BJ (cell line): ENCODE data around the gene MED13. TPM values are rescaled to one million over a fixed set of nuclear protein-coding genes. Genes with fewer than 3 reads are reported as not detected.
A peak's percentile ranks its signal among the peaks of the same experiment; 100 is the strongest.

Experiments used
- CTCF ChIA-PET: fragments of 350-600 bp; formaldehyde crosslinking; extraction: SDS; loops from one replicate; lab custom pipeline; 2021; ENCODE audit warnings: antibody characterized with exemption, inconsistent platforms; lab: Yijun Ruan, JAX
- POLR2A ChIA-PET: fragments of 300-600 bp; sonication (Branson Sonifier 250); formaldehyde crosslinking; extraction: SDS; loops from one replicate; lab custom pipeline; 2021; ENCODE audit warnings: antibody characterized with exemption; lab: Charles Lee
- DNase-seq: peaks from one replicate; pipeline ENCODE4 v3.0.0-alpha.2; 2011; ENCODE audit warnings: low read depth
- H3K27me3 ChIP-seq: 2 replicates; pipeline ENCODE4 v1.6.0; 2011; ENCODE audit warnings: low read length; ENCODE audit not compliant: control insufficient read depth, insufficient read depth
- H3K36me3 ChIP-seq: 2 replicates; pipeline ENCODE4 v1.5.1; 2011; ENCODE audit warnings: low read length; ENCODE audit not compliant: control insufficient read depth, insufficient read depth
- H3K4me3 ChIP-seq: 2 replicates; pipeline ENCODE4 v1.5.1; 2011; ENCODE audit warnings: low read depth, mild to moderate bottlenecking, control low read depth, low read length
- polyA plus RNA-seq: library from polyadenylated mRNA; depleted of rRNA; stranded (reverse); fragments of >200 nt; gene quantifications from 2 replicates; pipeline ENCODE4 v1.2.3, GENCODE V29; 2011
- TF ChIP-seq, protein P1 (sequence below): IDR thresholded peaks from 2 replicates; pipeline ENCODE4 v1.5.1; 2011; ENCODE audit warnings: low read depth, mild to moderate bottlenecking, control low read depth, inconsistent platforms, low read length, moderate library complexity; ENCODE audit not compliant: insufficient read depth

The MED13 gene
- polyA plus RNA-seq, 1 experiment = 18.4 TPM

DNA sequence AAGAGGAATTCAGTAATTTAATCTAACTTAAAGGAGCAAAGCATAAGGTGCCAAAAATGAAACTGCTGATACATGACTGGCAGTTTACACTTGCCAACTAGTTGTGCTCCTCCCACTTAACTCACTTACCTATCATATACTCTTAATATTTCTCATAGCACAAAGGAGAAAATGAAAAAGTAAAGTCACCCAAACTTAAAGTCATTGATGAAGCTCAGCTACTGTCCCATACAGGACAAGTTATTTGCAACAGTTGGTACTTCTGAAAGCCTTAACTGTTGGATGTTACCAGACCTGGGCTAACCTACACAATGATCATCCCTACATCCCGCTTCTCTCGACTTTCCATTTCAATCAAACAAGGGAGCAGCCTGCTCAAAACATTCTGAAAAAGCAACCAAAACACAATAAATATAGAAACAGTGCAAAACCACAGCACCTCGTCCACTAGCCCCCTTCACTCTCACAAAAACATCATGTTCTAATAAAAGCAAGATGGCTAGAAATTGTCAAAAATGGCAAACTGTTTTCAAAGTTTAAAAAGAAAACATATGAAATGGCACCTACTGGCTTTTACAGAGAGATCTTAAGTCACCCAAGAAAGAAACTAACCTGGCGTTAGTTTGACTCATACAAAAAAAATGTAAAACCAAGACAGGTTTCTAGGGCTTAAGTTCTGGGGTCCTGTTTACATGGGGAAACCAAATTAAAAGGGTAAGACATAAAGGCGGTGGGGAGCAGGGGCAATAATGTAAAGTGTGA lies 868 bp downstream of the MED13 start:
- TF ChIP-seq, protein P1, sequence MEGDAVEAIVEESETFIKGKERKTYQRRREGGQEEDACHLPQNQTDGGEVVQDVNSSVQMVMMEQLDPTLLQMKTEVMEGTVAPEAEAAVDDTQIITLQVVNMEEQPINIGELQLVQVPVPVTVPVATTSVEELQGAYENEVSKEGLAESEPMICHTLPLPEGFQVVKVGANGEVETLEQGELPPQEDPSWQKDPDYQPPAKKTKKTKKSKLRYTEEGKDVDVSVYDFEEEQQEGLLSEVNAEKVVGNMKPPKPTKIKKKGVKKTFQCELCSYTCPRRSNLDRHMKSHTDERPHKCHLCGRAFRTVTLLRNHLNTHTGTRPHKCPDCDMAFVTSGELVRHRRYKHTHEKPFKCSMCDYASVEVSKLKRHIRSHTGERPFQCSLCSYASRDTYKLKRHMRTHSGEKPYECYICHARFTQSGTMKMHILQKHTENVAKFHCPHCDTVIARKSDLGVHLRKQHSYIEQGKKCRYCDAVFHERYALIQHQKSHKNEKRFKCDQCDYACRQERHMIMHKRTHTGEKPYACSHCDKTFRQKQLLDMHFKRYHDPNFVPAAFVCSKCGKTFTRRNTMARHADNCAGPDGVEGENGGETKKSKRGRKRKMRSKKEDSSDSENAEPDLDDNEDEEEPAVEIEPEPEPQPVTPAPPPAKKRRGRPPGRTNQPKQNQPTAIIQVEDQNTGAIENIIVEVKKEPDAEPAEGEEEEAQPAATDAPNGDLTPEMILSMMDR = no peak
- peak overlapping the region; percentile 72 for H3K4me3 ChIP-seq
- POLR2A ChIA-PET = no interaction called here
- H3K27me3 ChIP-seq = no peaks in the 10 kb centered on the region
- CTCF ChIA-PET = interaction anchor here (1.4 to 3.2 kb wide), 2 partner anchors 10 to 15 kb away, joined by 3 to 8 read pairs; no protein-coding TSS in a partner anchor
- peaks cover 2% of the 10 kb centered on the region; the same call in 1 of the 2 replicates for H3K36me3 ChIP-seq
- no peak for DNase-seq

DNA sequence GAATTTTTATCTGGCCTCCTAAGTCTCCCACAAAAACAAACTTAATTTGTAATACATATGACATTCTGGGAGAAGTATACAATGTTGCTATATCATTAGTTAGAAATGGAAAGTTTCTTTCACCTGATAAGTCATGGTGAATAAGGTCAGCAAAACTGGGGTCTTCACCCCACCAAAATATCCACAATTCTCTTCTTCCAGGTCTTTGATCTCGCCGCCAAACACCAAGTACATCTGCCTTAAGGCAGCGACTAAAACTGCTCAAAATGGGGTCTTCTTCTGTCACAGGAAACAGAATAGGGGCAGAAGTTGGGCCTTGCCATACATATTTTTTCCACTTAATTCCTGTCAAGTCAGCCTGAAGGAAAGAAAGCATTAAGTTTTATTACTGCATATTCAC lies 2.1 kb downstream of the MED13 start:
- DNase-seq = no peak
- H3K36me3 ChIP-seq = peaks cover 2% of the 10 kb centered on the region; the same call in 1 of the 2 replicates
- TF ChIP-seq, protein P1 = no peak
- ChIA-PET CTCF (interaction anchor here (3.2 kb wide), 1 partner anchor 14 kb away, joined by 8 read pairs; no protein-coding TSS in a partner anchor), POLR2A (no interaction called here)
- H3K4me3 ChIP-seq = peak overlapping the region; percentile 72; the same call in 1 of the 2 replicates
- H3K27me3 ChIP-seq = no peaks in the 10 kb centered on the region

DNA sequence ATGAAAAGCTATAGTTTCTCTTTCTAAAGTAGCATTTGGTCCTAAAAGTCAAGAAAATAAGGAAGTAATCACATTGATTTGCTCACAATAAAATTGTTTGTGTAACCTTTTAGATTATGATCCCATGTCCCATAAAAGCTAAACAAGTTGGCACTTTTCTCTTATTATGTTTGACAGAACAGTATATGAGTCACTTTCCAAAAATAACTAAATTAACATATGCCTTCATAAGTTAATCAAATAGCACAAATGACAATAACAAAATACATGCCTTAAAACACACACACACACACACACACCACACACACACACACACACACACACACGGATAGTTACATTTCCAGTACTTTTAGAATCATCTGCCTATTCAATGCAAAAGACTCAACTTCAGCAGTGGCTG lies 2.8 kb downstream of the MED13 start:
- TF ChIP-seq, protein P1 = no peak
- H3K36me3 ChIP-seq = peaks cover 2% of the 10 kb centered on the region; the same call in 1 of the 2 replicates
- H3K4me3 ChIP-seq = no peak overlapping the region
- ChIA-PET CTCF (interaction anchor here (0.6 kb wide), 1 partner anchor 8 kb away, joined by 3 read pairs; no protein-coding TSS in a partner anchor), POLR2A (no interaction called here)
- no peak for DNase-seq
- no peaks in the 10 kb centered on the region for H3K27me3 ChIP-seq

DNA sequence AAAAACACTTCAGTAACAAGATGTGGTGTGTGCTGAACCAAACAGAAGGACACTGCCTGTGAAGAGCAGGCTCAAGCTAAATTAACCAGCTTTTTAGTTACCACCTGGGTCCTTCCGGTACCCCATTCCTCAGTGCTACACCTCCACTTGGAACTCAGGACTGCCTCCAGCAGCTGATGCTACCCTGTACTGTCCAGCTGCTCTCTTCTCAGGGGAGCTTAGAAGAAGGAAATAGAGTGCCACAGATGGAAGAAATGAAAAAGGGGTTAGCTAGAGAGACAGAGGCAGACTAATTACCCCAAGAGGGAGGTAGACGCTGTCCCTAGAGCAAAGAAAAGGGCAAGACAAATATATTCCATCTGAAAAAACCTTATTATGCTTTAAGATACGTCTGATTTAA lies 5.7 kb downstream of the MED13 start:
- Histone ChIP-seq H3K4me3 (no peak overlapping the region), H3K27me3 (no peaks in the 10 kb centered on the region), H3K36me3 (peaks cover 5% of the 10 kb centered on the region; the same call in 1 of the 2 replicates)
- TF ChIP-seq, protein P1 = no peak
- CTCF ChIA-PET = no interaction called here
- no peak for DNase-seq
- POLR2A ChIA-PET = no interaction called here

DNA sequence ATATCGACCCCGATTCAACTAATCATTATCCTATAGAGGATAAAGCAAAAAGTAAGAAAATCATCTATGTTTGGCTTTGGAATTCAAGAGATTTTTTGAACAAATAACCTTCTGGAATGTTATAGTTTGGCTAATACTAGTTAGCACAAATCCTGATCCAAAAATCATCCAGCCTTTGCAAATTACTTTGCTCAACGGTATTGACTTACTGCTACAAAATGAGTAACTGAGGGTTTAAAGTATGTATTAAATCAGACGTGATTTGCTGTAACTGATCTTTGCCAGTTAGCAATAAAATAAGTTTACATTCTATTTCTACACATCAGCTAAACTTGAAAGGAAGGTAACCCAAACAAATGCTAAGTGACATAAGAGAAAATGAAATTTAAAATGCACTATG lies 6.5 kb downstream of the MED13 start:
- ChIA-PET POLR2A (no interaction called here), CTCF (interaction anchor here (1.2 kb wide), 1 partner anchor 20 kb away, joined by 3 read pairs; no protein-coding TSS in a partner anchor)
- DNase-seq = no peak
- Histone ChIP-seq H3K36me3 (peaks cover 5% of the 10 kb centered on the region; the same call in 1 of the 2 replicates), H3K4me3 (no peak overlapping the region), H3K27me3 (no peaks in the 10 kb centered on the region)
- TF ChIP-seq, protein P1 = no peak
